Measurements from ENCODE around the gene TAS2R39. TPM values are rescaled to one million over a fixed set of nuclear protein-coding genes. Genes with fewer than 3 reads are reported as not detected.

TAS2R39 gene
- total RNA-seq, 1 donor from 2014 or later = not detected

GRCh38 chr7:143229054-143229790 is 46.0 kb downstream of the TAS2R39 start:
- intact Hi-C loops (cut with micrococcal nuclease) = no loop called here
- TF ChIP-seq CTCF (IDR thresholded peaks at IDR 0.05) = no peak
- no peaks in the 10 kb centered on the region for H3K9me3 Mint-ChIP-seq
- H3K36me3 Mint-ChIP-seq (ENCODE audit: low read depth) = no peaks in the 10 kb centered on the region
- DNase-seq (no peak), ATAC-seq (ENCODE audit: low read depth) (no peak)
- CTCF ChIA-PET = interaction anchor here (1.8 kb wide), 1 partner anchor 11 kb away, joined by 6 read pairs; no protein-coding TSS in a partner anchor
- POLR2A ChIA-PET = interaction anchor here (0.6 kb wide), 1 partner anchor 575 kb away, joined by 3 read pairs; no protein-coding TSS in a partner anchor
- H3K4me3 Mint-ChIP-seq = no peak overlapping the region
- H3K27ac Mint-ChIP-seq = no peak overlapping the region
- H3K27me3 Mint-ChIP-seq = no peaks in the 10 kb centered on the region
- no peaks in the 10 kb centered on the region for H3K4me1 Mint-ChIP-seq

DNA sequence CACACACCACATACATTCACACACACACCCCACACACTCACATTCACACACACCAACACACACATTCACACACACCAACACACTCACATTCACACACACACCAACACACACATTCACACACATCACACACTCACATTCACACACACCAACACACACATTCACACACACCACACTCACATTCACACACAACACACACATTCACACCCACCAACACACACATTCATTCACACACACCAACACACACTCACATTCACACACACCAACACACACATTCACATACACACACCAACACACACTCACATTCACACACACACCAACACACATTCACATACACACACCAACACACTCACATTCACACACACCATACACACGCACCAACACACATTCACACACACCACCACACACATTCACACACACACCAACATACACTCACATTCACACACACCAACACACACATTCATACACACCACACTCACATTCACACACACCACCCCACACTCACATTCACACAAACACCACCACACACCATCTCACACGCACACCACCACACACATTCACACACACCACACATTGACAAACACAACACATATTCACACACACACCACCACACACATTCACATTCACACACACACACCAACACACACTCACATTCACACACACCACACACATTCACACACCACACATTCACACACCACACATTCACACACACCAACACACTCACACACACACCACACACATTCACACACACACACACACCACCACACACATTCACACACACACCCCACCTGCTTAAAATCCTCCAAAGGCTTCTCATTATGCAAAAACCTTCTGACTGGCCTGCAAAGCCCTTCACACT is 47.6 kb downstream of the TAS2R39 start:
- ATAC-seq (ENCODE audit: low read depth) = no peak
- TF ChIP-seq CTCF (IDR thresholded peaks at IDR 0.05) = no peak
- intact Hi-C loops (cut with micrococcal nuclease) = no loop called here
- H3K4me1 Mint-ChIP-seq = no peaks in the 10 kb centered on the region
- CTCF ChIA-PET = interaction anchor here (1.6 kb wide), 1 partner anchor 15 kb away, joined by 10 read pairs; no protein-coding TSS in a partner anchor
- POLR2A ChIA-PET = no interaction called here
- H3K27me3 Mint-ChIP-seq = no peaks in the 10 kb centered on the region
- no peak for DNase-seq
- peaks cover 6% of the 10 kb centered on the region for H3K9me3 Mint-ChIP-seq
- H3K36me3 Mint-ChIP-seq (ENCODE audit: low read depth) = no peaks in the 10 kb centered on the region
- H3K27ac Mint-ChIP-seq = no peak overlapping the region
- no peak overlapping the region for H3K4me3 Mint-ChIP-seq

Other genes with a start within 250 kb of the TAS2R39 start
- gene TRPV5, start 249.7 kb upstream of the TAS2R39 start, total RNA-seq = 0.11 and 0.17 TPM in 2 replicates
- gene LLCFC1, start 243.9 kb upstream of the TAS2R39 start, total RNA-seq = not detected in 2 replicates
- gene KEL, start 221.1 kb upstream of the TAS2R39 start, total RNA-seq = 0.37 and 1.2 TPM in 2 replicates
- gene OR9A2, start 156.3 kb upstream of the TAS2R39 start, total RNA-seq = 0.31 and 0.56 TPM in 2 replicates
- not detected in 2 replicates for gene OR6V1, start 131.1 kb upstream of the TAS2R39 start, total RNA-seq
- not detected in 2 replicates for gene PIP, start 51.3 kb upstream of the TAS2R39 start, total RNA-seq
- not detected in 2 replicates for gene TAS2R40, start 38.6 kb downstream of the TAS2R39 start, total RNA-seq
- gene GSTK1, start 80.0 kb downstream of the TAS2R39 start, total RNA-seq = 144 and 150 TPM in 2 replicates
- 0.34 and 0.47 TPM in 2 replicates for gene TMEM139, start 101.5 kb downstream of the TAS2R39 start, total RNA-seq
- gene CASP2, start 104.9 kb downstream of the TAS2R39 start, total RNA-seq = 59.5 and 62.2 TPM in 2 replicates
- gene CLCN1, start 132.7 kb downstream of the TAS2R39 start, total RNA-seq = not detected in 2 replicates
- gene FAM131B, start 179.3 kb downstream of the TAS2R39 start, total RNA-seq = not detected in 2 replicates
- 87.5 and 101 TPM in 2 replicates for gene ZYX, start 197.9 kb downstream of the TAS2R39 start, total RNA-seq
- not detected in 2 replicates for gene EPHA1, start 225.4 kb downstream of the TAS2R39 start, total RNA-seq